Epithelial cell of proximal tubule (primary cell): ENCODE measurements around the gene GRK5. TPM values are rescaled to one million over a fixed set of nuclear protein-coding genes. Genes with fewer than 3 reads are reported as not detected.

Experiments
- DNase-seq: peaks from one replicate; pipeline ENCODE4 v3.0.0-alpha.2; 2011; ENCODE audit warnings: low read depth
- H3K4me3 ChIP-seq: 2 replicates; pipeline ENCODE4 v1.5.1; 2011; ENCODE audit warnings: low read depth, mild to moderate bottlenecking, low read length
- total RNA-seq: library from RNA; depleted of rRNA; stranded (reverse); fragments of >200 nt; gene quantifications from 2 replicates; pipeline ENCODE4 v1.2.3, GENCODE V29; 2015
- TF ChIP-seq, protein P1 (sequence below): conservative IDR thresholded peaks from 2 replicates; pipeline ENCODE4 v1.5.1; 2012; ENCODE audit warnings: low read depth, mild to moderate bottlenecking, low read length

Gene GRK5
- total RNA-seq, 1 donor from 2014 or later: 2.8 TPM

GRCh38 chr10:119344381-119344780 is 137.0 kb downstream of the GRK5 start:
- H3K4me3 ChIP-seq: no peak overlapping the region
- TF ChIP-seq, protein P1, sequence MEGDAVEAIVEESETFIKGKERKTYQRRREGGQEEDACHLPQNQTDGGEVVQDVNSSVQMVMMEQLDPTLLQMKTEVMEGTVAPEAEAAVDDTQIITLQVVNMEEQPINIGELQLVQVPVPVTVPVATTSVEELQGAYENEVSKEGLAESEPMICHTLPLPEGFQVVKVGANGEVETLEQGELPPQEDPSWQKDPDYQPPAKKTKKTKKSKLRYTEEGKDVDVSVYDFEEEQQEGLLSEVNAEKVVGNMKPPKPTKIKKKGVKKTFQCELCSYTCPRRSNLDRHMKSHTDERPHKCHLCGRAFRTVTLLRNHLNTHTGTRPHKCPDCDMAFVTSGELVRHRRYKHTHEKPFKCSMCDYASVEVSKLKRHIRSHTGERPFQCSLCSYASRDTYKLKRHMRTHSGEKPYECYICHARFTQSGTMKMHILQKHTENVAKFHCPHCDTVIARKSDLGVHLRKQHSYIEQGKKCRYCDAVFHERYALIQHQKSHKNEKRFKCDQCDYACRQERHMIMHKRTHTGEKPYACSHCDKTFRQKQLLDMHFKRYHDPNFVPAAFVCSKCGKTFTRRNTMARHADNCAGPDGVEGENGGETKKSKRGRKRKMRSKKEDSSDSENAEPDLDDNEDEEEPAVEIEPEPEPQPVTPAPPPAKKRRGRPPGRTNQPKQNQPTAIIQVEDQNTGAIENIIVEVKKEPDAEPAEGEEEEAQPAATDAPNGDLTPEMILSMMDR: no peak
- DNase-seq: no peak

DNA sequence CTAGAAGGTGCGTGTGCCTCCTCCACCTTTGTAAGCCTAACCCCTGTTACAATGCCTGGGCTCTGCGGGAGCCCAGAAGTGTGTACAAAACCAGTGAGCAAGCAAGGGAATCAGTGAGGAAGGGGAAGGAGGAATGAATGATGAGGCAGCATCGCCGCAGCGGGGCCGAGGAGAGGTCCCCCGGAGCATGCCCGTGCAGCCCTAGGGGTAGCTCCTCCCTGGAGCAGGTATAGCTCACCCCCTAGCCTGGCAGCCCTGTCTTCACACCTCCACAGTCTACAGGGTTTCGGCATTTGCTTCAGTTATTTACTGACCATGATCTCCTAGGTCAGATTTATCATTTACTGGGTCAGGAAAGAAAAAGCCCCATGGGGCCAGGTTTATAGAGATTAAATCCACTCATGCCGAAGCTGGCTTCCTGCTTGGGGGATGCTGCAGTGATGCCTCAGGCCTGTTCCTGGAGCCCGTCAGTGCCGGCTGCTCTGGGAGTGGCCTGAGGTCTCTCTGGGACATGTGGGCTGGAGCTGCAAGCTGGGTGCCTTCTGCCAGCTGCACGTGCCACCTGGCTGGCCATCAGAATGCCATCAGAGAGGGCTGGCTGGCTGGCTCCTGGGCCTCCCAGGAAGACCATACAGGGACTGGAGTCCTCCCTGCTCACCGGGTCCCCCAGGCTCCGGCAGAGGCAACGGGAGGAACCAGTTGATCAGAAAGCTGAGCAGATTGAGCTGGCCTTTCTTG is 138.9 kb downstream of the GRK5 start:
- H3K4me3 ChIP-seq: no peak overlapping the region
- no peak for DNase-seq

GRCh38 chr10:119347181-119347974 is 140.0 kb downstream of the GRK5 start:
- TF ChIP-seq, protein P1: no peak

More for the DNA sequence above, 138.9 kb downstream of the GRK5 start:
- TF ChIP-seq, protein P1: no peak

DNA sequence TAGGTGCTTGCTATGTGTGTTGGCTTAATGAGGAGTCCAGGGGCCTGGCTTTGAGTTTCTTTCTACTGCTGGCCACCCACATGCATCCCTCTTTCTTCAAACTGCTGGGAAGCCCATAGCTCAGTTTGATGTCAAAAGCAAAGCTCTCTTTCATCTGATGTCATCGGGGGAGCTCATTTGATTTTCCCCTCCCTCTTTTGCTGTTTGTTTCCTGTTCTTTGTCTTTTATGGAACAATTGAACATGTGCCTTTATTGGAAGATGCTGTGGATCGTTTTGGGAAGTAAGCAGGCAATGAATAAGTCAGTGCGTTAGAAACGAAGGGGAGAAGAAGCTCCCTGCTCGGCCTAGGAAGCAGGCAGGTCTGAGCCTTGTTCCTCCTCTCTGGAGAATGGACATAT is 140.7 kb downstream of the GRK5 start:
- DNase-seq: no peak
- TF ChIP-seq, protein P1: no peak
- no peak overlapping the region for H3K4me3 ChIP-seq

More at GRCh38 chr10:119347181-119347974, 140.0 kb downstream of the GRK5 start:
- no peak for DNase-seq
- H3K4me3 ChIP-seq: no peak overlapping the region

- TF ChIP-seq, protein P1: no peak
- no peak for DNase-seq
- no peak overlapping the region for H3K4me3 ChIP-seq
Measured at GRCh38 chr10:119348516-119349240, 141.3 kb downstream of the GRK5 start.

GRCh38 chr10:119349341-119349740 is 142.0 kb downstream of the GRK5 start:
- TF ChIP-seq, protein P1: no peak
- DNase-seq: no peak
- H3K4me3 ChIP-seq: no peak overlapping the region
